Measurements from ENCODE around the gene PCDHGA7.
"Not testable (repeated sequence)": the region's sequence is repeated elsewhere in the genome, so short reads cannot be mapped to it uniquely, and the experiment has no call there.

The PCDHGA7 gene

GRCh38 chr5:141432726-141433125 is 50.2 kb downstream of the PCDHGA7 start:
- DNase-seq = not testable (repeated sequence)

- no peak for DNase-seq
Measured at GRCh38 chr5:141434006-141434405, 51.5 kb downstream of the PCDHGA7 start.

All from activated T-cell treated with anti-CD3 and anti-CD28 coated beads, Interleukin-2, amount 50 U/mL, for 48 hours (primary cell).